Islet of Langerhans (tissue), 1 donor: Measurements from ENCODE around the gene SAPCD2.
A peak's percentile ranks its signal among the peaks of the same experiment; 100 is the strongest.
"Not testable (repeated sequence)": the region's sequence is repeated elsewhere in the genome, so short reads cannot be mapped to it uniquely, and the experiment has no call there.

Experiments used
- FAIRE-seq: peaks from one replicate; lab custom pipeline; 2011; peaks lifted over from hg19 to GRCh38; lab: Jason Lieb, UNC

The SAPCD2 gene, protein sequence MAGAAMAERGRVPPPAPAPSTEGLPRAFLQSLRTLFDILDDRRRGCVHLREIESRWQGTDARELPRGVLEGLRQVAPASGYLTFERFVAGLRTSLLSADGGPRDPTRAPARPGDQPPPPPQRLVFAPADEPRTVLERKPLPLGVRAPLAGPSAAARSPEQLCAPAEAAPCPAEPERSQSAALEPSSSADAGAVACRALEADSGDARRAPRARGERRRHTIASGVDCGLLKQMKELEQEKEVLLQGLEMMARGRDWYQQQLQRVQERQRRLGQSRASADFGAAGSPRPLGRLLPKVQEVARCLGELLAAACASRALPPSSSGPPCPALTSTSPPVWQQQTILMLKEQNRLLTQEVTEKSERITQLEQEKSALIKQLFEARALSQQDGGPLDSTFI

DNA sequence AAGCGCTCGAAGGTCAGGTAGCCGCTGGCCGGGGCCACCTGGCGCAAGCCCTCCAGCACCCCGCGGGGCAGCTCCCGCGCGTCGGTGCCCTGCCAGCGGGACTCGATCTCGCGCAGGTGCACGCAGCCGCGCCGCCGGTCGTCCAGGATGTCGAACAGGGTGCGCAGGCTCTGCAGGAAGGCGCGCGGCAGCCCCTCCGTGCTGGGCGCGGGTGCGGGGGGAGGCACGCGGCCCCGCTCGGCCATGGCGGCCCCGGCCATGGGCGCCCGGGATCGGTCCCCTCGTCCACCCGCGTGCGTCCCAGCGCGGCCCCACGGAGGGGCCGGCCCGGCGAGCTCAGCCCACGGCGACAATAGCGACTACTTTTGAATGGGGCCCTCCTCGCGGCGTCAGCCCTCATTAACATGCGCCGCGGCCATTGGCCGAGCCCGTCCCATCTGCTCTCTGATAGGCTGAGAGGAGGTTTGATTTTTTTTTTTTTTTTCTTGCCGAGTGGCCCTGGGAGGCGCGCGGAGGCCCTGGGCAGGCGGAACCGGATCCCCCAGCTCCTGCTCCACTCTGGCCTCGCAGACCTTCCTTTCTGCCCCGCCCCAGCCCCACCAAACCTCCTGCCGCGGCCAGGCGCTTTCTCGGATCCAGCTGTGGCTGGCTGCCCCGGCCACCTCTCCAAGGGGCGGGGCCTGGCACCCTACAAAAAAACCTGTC is at the start of gene SAPCD2:
TSS of gene SAPCD2 (minus strand) at position 357 of the 705 bp plus-strand sequence. CDS start at position 260, 97 bp downstream.
- peak; percentile 95 for FAIRE-seq

DNA sequence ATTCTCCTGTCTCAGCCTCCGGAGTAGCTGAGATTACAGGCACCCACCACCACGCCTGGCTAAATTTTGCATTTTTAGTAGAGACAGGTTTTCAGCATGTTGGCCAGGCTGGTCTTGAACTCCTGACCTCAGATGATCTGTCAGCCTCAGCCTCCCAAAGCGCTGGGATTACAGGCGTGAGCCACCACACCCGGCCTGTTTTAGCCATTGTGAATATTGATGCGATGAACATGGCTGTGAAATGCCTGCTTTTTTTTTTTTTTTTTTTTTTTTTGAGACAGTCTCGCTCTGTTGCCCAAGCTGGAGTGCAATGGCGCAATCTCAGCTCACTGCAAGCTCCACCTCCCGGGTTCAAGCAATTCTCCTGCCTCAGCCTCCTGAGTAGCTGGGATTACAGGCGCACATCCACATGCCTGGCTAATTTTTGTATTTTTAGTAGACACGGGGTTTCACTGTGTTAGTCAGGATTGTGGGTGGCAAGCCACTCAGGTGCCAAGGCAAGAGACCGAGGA is 47.8 kb upstream of the SAPCD2 start:
- not testable (repeated sequence) for FAIRE-seq

DNA sequence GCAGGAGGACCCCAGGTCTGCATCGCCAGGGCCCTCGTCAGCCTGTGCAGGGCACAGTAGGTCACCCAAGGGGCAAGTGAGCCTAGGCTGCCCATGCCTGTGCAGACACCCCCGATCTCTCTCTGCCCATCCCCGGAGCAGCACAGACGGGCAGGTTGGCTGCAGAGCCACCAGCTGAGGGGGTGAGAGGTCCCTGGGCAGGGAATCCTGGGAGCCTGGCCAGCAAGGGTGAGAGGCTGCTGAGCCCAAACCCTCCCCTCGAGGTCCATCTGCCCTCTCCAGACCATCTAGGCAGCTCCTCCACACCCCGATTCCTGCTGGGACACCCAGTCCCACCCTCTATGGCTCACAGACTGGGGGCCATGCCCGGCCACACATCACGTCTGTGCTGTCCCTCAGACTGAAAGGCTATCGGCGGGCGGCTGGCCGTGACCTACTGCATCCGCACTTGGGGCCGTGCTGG is 46.9 kb upstream of the SAPCD2 start:
- FAIRE-seq, result no peak

DNA sequence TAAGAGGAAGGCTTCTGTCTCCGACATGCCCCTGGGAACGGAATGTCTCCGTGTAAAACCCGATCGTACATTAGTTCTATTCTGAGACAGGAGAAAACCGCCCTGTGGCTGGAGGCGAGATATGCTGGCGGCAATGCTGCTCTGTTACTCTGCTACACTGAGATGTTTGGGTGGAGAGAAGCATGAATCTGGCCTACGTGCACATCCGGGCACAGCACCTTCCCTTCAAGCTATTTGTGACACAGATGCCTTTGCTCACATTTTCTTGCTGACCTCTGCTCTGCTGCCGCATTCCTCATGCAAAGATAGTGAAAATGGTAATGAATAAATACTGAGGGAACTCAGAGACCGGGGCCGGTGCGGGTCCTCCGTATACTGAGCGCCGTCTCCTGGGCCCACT is 46.4 kb upstream of the SAPCD2 start:
- FAIRE-seq, result no peak

DNA sequence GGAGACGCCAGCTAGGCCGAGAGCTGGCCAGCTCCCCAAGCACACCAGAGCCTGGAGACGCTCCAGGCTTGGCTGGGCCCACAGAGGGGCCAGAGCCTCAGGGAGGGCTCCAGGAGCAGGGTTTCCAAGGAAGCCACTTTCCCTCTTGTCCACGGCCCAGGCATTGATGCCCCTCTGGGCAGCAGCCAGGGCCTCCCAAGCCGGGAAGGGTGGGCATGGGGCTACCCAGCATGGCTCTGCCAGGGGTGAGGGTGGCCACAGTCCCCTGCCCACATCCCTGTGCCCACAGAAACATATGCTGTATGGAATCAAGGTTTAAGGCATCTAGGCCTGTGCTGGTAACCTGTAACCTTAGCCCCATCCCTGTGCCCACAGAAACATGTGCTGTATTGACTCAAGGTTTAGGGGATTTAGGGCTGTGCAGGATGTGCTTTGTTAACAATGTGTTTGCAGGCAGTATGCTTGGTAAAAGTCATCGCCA is 45.7 kb upstream of the SAPCD2 start:
- no peak for FAIRE-seq

DNA sequence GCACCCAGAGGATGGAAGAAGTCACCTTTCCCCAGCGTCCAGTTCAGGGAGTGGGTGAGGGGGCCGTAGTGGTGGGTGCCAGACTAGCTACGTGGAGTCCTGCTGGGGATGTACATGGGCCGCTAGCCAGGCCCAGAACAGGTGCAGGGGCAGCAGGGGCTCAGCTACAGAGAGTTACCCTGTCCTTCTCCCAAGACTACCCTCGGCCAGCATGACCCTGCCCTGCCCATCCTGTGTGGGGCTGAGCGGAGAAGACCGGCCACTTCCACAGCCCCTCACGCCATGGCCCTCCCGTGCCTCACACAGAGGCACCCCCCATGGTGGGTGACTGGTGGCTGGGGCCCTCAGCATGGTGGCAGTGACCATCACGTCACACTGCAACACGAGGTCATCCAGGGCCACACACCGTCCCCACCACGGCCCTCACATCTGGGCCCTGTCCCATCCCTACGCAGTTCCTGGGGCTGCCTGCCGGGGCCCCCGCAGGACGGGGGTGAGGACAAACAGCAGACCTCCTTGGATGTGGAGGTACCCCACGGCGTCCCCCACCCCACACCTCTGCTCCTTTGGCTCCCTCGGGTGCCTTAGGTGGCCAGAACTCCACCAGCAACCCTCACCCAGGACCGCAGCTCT is 45.2 kb upstream of the SAPCD2 start:
- no peak for FAIRE-seq

DNA sequence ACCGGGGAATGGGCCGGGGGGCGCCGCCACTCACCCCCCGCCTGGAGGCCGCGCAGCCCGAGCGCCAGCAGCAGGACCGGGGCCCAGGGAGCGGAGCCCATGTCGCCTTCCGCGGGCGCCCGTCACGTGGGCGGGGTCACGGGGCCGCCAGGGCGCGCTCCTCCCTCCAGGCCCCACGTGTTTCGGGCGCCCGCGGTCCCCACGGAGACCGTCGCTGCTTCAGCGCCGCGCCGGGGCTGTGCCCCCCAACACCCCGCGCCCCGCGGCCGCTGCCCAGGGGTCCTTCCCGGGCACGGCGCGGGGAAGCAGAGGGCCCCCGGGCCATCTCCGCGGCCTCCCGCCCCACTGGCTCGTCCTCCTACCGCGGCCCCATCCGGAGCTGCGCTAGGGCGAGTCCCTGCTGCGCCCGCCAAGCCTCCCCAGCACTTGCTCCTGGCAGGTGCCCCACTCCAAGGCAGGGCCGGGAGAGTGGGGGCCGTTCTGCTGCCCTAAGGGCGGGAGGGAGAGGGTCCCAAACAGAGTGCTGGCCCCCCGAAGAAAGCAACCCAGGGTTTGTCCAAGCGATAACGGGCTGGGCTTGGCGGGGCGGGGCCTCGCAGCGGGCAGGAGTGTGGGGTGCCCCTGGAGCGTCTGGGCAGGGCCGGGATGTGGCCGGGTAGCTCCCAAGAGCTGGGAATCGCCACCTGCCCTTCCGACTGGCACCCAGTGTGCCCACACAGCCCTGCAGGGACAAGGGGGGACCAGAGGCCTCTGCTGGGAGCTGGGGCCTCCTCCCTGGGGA is 44.4 kb upstream of the SAPCD2 start, which contains the start of gene DPP7:
TSS of gene DPP7 (minus strand) at position 121 of the 781 bp plus-strand sequence. CDS start at position 101, 20 bp downstream.
- no peak for FAIRE-seq

DNA sequence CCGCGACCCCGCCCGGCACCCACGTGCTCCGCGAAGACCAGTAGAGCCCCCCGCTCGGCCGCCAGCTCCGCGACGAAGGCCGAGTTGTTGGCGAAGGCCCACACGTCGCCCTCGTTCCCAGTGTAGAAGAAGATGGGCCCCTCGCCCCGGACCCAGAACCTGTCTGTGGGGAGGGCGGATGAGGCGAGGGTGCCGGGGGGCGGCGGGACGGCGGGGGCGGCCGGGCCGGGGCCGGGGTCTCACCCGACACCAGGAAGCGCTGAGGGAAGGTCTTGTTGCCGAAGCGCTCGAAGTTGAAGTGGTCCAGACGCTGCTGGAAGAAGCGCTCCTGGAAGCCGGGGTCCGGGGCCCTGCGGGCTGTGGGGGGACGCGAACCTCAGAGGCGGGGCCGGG is 43.9 kb upstream of the SAPCD2 start:
- no peak for FAIRE-seq

DNA sequence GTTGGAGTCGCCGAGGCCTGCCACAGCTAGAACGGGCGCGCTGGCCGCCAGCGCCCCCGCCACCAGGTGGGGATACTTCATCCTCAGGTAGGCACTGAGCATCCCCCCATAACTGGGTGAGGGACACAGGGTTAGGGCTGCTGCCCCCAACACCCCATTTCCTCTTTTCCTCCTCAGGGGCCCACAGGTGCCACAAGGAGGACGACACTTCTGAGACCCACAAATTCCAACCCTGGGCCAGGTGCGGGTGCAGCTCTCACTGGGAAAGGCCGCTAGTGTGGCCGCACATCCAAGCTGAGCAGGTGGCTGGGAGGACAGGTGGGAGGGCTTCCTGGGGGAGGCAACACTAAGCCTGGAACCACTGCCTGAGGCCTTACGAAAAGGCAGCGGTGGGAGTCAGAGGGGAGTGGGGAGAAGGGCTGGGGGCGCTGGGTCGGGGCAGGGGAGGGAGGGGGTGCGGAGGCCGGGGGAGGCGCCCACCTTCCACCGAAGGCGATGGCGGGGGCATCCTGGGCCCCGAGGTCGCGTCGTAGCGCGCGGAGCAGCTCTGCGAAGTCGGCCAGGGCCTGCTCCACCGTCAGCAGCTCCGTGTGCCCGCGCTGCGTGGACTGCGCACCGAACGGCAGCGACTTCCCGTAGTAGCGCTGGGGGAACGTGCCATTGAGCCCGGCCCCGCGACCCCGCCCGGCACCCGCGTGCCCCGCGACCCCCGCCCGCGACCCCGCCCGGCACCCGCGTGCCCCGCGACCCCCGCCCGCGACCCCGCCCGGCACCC is 43.2 kb upstream of the SAPCD2 start:
- no peak for FAIRE-seq

DNA sequence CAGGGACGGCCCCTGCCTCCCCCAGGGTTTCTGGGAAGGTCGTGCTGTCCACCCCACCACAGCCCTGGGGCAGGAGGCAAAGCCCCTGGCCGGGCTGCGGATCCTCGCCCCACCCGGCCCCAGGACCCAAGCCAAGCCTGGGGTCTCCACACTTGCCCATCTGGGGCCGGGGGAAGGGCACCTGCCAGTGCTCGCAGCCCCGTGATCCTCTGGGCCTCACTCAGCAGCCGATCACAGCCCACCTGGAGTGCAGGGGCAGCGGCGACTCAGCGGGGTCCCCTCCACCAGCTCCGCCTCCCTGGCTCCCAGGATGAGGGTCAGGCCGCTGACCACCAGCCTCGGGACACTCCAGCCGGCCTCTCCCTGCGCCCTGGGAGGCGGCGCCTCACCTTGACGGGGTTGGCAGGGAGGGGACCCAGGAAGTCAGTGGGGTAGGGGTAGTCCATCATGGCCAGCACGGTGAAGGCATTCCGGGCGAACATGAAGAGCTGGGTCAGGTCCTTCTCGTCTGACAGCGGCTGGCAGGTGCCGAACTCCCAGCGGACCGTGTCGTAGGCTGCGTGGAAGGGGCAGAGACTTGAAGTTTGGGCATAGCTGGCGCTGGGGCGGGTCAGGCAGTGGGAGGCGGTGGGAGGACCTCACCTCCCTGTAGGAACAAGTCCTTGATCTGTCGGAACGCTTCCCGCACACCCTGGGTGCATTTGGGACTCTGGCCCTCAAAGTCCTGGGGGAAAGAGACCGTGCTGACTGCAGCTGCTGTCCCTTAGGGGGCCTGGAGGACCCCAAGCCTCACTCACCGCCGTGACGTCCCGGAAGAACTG is 42.4 kb upstream of the SAPCD2 start:
- FAIRE-seq, result no peak

DNA sequence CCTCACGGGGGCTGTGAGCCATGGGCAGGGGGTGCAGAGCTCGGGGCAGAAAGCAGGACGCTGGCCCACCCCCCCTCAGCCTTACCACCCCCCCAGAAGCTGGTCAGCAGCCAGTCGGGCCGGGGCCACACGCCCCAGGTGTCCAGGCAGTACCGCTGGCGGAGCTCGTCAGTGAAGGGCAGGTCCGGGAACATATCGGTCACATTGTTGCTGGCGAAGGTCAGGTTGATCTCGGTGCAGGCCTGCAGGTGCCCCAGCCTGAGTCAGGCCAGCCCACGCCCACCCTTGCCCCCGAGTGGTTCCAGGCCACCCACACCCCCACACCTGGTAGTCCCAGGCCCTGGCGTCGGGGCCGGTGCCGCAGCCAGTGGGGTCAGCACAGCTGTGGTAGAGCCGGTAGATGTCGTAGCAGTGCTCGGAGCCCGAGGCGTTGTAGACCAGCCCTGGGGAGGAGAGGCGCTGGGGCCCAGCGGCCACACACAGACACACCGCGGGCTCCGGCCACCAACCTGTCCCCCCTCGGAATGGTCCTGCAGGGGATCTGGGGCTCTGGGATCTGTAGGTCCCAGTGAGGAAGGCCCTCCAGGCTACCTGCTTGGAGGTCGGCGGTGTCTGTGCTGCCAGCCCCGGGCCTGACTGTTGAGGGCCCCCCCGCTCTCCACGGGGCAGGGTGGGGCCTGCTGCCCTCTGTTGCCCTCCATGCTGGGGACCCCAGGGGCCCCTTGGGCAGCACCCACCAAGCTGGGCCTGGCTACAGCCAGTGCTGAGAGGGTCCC is 41.6 kb upstream of the SAPCD2 start:
- no peak for FAIRE-seq

DNA sequence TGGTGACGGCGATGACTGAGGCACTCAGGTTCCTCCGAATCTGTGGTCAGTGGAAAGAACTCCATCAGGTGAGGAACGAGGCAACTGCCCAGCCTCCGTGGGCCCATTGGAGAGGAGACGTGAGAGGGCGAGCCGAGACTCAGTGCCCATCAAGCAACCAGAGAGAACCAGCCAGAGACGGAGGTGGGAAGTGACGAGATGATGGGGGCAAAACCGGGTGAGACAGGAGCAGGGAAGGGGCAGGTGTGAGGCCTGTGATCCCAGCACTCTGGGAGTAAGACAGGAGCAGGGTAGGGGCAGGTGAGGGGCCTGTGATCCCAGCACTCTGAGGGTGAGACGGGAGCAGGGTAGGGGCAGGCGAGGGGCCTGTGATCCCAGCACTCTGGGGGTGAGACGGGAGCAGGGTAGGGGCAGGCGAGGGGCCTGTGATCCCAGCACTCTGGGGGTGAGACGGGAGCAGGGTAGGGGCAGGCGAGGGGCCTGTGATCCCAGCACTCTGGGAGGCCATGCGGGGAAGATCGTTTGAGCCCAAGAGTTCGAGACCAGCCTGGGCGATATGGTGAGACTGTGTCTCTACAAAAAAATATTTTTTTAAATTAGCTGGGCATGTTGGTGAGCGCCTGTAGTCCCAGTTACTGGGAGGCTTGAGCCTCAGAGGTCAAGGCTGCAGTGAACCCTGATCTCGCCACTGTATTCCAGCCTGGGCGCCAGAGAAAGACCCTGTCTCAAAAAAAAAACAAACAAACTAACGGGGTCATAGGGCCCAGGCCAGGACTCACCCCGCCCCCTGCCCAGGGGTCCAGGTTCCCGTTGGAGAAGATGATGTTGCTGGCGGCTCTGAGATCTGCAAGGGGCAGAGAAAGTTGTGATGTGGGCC is 40.8 kb upstream of the SAPCD2 start:
- no peak for FAIRE-seq

DNA sequence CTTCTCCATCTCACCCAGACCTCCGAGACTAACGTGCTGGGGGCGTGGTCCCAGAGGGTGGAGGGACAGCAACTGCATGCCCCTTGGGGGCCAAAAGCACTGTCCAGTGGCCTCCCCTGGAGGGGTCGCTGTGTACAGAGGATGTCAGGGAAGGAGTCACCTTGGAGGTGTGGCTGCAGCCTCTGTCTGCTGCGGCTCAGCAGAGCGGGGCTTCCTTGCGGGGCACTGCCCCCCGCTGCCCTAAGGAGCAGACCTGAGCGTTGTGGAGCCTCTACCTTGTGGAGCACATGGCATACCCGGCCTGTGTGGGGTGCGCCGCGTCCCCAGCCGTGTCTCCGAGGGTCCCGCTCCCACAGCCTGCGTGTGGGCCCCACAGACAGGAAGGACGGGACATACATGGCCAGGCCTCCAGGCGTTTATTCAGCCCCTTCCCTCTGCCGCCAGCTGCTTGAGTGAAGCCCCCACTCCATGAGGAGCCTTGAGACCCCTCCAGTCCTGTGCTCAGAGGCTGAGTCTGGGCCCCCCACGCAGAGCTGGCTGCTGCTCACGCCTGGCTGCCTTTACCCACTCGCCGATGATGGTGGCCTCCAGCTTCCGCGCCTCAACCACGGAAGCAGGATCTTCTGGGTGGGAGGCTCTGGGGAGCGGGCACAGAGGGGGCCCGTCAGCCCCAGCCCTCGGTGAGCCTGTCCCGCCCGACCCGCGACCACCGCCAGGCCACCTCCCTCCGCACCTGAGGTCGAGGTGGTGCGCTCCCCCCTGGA is 40.0 kb upstream of the SAPCD2 start:
- FAIRE-seq, result no peak

DNA sequence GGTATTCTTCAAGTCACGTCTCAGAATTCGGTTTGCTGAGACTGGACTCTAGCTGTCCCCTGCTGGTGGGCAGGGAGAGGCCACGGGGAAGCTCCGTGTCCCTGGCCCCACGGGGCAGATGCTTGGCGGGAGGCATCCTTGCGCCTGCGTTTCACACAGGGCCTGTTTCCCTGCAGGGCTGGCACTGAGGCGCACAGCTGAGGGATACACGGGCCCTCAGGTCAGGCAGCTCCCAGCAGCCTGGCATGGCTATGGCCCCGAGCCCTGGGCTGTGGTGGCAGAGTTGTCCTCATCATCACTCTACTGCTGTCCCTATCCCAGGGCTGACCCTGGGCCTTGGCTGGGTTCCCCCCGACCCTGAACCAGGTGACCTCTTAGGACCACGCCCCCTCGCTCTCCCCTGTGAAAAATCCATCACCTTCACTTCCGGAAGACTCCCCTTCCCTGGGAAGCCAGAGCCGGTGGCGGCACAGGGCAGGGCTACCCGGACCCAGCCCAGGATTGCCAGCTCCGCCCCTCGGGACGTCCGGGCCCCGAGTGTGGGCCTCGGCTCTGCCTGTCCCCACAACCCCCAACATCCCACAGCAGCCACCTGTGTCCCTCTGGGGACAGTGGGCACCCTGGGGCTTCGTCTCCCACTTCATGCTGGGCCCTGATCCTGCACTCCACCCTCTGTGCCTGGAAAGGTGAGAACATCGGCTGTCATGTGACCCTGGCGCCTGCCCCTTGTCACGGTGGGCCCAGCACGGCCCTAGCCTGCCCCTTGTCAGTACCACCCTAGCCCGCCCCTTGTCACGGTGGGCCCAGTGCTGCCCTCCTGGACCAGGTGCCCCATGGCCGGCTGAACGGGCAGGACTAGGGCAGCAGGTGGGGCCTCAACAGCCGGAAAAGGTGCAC is 39.1 kb upstream of the SAPCD2 start:
- FAIRE-seq, result no peak

DNA sequence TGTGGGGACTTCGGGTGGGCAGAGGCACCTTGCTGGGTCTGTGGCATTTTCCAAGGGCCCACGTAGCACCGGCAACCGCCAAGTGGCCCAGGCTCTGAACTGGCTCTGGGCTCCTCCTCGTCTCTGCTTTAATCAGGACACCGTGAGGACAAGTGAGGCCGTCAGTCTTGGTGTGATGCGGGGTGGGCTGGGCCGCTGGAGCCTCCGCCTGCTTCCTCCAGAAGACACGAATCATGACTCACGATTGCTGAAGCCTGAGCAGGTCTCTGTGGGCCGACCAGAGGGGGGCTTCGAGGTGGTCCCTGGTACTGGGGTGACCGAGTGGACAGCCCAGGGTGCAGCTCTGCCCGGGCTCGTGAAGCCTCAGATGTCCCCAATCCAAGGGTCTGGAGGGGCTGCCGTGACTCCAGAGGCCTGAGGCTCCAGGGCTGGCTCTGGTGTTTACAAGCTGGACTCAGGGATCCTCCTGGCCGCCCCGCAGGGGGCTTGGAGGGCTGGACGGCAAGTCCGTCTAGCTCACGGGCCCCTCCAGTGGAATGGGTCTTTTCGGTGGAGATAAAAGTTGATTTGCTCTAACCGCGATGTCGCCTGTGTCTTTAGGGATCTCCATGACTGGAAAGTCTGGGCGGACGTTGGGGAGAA is 38.4 kb upstream of the SAPCD2 start:
- FAIRE-seq, result no peak

DNA sequence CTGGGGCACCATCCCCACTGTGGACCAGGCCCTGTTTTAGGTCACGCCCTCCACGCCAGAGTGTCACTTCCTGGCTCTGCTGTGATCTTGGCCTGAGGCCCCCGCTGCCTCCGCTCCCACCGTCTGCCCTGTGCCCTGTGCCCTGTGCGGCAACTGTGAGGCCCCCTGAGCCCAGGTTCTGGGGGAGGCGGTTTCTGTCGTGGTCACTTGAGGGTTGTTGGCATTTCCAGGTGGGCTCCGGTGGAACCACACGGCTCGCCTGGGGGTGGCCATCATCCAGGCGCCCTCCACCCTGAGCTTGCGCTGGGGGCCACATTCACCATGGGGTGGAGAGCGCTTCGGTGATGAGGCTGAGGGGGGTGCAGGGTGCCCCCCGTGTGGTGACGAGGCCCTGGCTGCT is 37.6 kb upstream of the SAPCD2 start:
- no peak for FAIRE-seq
